PFSK-1 (cell line): ENCODE results near the gene NRAP.

Source experiments
- FOXP2 ChIP-seq: optimal IDR thresholded peaks from 2 replicates; pipeline ENCODE3; 2011; ENCODE audit warnings: borderline replicate concordance, control low read depth, inconsistent platforms; ENCODE audit not compliant: insufficient read depth; ENCODE audit errors: extremely low read length, extremely low read depth
- POLR2AphosphoS5 ChIP-seq: IDR thresholded peaks from 2 replicates; pipeline ENCODE4 v1.6.1; 2012; ENCODE audit warnings: low read depth, mild to moderate bottlenecking, control low read depth, low read length, moderate library complexity
- SIN3A ChIP-seq: IDR thresholded peaks from 2 replicates; pipeline ENCODE4 v1.6.1; 2012; ENCODE audit warnings: mild to moderate bottlenecking, low read length, moderate library complexity, borderline replicate concordance; ENCODE audit not compliant: insufficient read depth
- TAF1 ChIP-seq: IDR thresholded peaks from 2 replicates; pipeline ENCODE4 v1.6.1; 2012; ENCODE audit warnings: low read length, control low read depth, borderline replicate concordance; ENCODE audit not compliant: insufficient read depth
- TF ChIP-seq, protein P1 (sequence below), 2 experiments: IDR thresholded peaks; 2 replicates each; pipeline versions ENCODE4 v1.6.1 to v1.8.0; 2011 to 2012; ENCODE audit warnings: low read depth in 2 of 2, low read length in 2 of 2, control low read depth in 1 of 2, inconsistent platforms in 1 of 2, mild to moderate bottlenecking in 1 of 2, moderate library complexity in 1 of 2; ENCODE audit not compliant: insufficient read depth in 1 of 2

GRCh38 chr10:113610631-113611601 is 52.9 kb downstream of the NRAP start:
- TF ChIP-seq, protein P1, sequence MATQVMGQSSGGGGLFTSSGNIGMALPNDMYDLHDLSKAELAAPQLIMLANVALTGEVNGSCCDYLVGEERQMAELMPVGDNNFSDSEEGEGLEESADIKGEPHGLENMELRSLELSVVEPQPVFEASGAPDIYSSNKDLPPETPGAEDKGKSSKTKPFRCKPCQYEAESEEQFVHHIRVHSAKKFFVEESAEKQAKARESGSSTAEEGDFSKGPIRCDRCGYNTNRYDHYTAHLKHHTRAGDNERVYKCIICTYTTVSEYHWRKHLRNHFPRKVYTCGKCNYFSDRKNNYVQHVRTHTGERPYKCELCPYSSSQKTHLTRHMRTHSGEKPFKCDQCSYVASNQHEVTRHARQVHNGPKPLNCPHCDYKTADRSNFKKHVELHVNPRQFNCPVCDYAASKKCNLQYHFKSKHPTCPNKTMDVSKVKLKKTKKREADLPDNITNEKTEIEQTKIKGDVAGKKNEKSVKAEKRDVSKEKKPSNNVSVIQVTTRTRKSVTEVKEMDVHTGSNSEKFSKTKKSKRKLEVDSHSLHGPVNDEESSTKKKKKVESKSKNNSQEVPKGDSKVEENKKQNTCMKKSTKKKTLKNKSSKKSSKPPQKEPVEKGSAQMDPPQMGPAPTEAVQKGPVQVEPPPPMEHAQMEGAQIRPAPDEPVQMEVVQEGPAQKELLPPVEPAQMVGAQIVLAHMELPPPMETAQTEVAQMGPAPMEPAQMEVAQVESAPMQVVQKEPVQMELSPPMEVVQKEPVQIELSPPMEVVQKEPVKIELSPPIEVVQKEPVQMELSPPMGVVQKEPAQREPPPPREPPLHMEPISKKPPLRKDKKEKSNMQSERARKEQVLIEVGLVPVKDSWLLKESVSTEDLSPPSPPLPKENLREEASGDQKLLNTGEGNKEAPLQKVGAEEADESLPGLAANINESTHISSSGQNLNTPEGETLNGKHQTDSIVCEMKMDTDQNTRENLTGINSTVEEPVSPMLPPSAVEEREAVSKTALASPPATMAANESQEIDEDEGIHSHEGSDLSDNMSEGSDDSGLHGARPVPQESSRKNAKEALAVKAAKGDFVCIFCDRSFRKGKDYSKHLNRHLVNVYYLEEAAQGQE (IDR thresholded peaks at IDR 0.05; ENCODE audit: insufficient read depth in 1 of 2, low read depth in 2 of 2, low read length in 2 of 2) = no peak
- TF ChIP-seq FOXP2 (no peak), TAF1 (no peak), POLR2AphosphoS5 (no peak), SIN3A (no peak)
